ENCODE measurements around the gene CNTROB.

Gene CNTROB

DNA sequence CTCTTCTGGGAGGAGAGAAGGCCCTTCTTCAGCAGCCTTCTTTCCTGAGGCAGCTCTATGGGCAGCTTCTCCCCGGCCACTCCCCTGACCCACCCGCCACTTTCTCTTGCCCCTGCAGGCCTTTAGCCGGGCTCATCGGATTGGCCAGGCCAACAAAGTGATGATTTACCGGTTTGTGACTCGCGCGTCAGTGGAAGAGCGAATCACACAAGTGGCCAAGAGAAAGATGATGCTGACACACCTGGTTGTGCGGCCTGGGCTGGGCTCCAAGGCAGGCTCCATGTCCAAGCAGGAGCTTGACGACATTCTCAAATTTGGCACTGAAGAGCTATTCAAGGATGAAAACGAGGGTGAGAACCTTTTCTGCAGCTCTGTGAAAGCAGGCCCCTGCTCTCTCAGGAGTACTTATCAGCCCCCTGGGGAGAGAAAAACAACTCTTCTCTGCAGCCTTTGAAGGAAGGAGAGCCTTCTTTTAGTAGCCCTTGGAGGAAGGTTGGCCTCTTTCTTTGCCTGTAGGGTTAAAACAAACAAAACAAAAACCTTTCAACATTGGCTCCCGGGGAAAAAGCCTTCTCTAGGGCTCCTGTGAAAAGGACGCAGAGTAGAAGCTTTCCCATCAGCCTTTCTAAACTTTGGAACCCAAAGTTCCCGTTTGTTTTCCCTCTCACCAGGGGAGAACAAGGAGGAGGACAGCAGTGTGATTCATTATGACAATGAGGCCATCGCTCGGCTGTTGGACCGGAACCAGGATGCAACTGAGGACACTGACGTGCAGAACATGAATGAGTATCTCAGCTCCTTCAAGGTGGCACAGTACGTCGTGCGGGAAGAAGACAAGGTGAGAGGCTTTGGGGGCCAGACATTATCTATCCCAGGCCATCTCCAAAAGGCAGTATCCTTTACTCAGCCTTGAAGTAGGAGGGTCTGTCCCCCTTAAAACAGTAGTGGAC, 28.6 kb upstream of the CNTROB start:
- DNase-seq = no peak

GRCh38 chr17:7909089-7909488, 22.9 kb upstream of the CNTROB start:
- no peak for DNase-seq

DNA sequence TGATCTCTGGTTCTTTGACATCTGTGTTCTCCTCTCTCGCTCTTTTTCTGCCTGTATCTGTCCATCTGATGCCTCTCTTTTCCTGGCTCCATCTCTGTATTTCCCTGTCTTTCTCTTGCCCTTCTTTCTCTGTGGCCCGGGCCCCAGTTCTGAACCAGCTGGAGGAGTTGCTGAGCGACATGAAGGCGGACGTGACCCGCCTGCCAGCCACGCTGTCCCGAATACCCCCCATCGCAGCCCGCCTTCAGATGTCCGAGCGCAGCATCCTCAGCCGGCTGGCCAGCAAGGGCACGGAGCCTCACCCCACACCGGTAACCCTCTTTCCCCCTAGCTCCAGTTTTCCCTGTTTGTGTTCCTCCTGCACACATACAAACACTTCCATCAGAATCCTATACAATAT, 21.7 kb upstream of the CNTROB start:
- DNase-seq = no peak

GRCh38 chr17:7910711-7911110, 21.3 kb upstream of the CNTROB start:
- DNase-seq = no peak

- DNase-seq = no peak
Observed at GRCh38 chr17:7911116-7911515, 20.9 kb upstream of the CNTROB start.

DNA sequence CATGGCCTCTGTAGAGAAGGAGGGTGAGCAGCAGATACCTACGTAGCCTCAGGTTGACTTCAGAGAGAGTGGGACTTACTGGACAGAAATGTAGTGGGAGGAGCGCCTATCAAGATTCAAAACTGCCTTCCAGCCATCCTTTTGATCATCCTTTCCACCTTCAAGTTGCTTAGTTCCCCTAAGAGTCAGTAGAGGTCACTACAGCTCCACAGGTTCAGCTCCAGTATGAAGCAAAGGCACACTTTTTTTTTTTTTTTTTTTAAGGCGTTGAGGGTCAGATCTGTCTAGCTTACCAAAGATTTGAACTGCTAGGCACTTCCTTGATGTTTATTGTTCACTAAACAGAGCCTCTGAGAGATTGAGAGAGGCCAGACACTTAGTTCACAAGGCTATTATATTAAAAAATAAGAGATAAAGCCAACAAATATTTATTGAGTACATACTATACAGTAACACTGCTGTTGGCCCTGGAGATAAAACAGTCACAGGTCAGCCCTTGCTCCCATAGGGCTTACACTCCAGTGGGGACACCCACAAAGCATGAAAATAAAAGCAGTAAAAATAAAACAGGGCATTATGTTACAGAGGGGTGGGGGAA, 19.0 kb upstream of the CNTROB start:
- DNase-seq = no peak

DNA sequence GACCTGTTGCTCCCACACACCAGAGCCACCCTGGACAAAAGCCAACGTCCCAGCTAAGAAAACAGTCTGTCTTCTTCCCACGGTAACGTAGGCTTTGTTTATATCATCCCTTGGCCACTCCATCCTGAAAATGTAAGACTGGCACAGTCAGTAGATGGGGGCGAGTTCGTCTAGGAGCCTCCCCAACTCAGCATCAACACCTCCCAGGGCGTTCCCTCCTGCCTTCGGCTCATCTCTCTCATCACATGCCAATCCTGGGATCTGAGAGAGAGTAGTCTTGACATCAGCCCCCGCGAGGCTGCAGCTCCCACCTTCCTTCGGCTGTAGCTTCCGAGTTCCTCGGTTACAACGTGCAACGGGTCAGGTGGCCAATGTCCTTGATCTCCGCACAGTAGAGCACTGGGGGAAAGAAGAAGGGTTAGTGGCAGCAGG, 16.8 kb upstream of the CNTROB start:
- no peak for DNase-seq

GRCh38 chr17:7915611-7916384, 16.2 kb upstream of the CNTROB start, which contains the start of gene RNF227:
RNF227 (minus strand) TSS chr17:7916289; CDS start chr17:7916195, 94 bp downstream.
- DNase-seq = peak; percentile 92

DNA sequence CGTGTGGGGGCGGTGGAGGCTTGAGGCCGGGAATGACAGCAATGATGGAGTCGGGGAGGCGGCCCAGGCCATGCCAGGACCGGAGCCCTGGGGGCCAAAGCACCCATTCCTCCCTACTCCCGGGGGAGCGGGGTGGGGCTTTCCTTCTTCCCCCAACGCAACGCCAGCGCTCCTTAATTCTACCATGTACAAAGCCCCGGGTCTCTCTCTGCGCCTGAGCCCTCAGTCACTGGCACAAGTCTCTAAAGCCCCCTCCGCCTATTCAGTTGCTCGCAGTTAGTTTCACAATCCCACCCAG, 15.7 kb upstream of the CNTROB start:
- DNase-seq = no peak

- no peak for DNase-seq
Observed at GRCh38 chr17:7916808-7917207, 15.2 kb upstream of the CNTROB start.

DNA sequence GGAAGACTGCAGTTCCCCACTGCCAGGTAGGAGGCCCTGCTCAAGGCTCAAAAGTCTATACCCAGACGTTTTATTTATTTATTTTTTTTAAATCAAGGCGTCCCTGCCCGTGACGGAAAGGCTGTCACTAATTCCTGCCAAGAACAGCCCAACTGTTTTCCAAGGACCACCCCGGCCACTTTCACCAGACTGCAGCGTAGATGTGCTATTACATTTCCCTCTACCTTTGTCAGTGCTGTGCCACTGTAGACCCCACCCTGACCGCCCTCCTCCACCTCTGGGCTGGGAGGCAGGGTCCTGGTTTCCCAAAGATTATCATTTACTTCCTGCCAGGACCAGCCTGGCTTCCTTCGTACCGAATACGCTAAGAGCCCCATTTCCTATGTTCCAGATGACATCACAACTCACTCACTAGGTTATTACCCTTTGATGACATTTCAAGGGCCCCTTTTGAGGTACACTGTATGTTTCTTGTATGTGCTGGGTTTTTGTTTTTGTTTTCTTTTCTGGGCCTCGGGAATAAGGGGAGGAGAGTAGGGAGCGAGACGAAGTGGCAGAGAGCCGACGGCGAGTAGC, 9.6 kb upstream of the CNTROB start:
- DNase-seq = no peak

DNA sequence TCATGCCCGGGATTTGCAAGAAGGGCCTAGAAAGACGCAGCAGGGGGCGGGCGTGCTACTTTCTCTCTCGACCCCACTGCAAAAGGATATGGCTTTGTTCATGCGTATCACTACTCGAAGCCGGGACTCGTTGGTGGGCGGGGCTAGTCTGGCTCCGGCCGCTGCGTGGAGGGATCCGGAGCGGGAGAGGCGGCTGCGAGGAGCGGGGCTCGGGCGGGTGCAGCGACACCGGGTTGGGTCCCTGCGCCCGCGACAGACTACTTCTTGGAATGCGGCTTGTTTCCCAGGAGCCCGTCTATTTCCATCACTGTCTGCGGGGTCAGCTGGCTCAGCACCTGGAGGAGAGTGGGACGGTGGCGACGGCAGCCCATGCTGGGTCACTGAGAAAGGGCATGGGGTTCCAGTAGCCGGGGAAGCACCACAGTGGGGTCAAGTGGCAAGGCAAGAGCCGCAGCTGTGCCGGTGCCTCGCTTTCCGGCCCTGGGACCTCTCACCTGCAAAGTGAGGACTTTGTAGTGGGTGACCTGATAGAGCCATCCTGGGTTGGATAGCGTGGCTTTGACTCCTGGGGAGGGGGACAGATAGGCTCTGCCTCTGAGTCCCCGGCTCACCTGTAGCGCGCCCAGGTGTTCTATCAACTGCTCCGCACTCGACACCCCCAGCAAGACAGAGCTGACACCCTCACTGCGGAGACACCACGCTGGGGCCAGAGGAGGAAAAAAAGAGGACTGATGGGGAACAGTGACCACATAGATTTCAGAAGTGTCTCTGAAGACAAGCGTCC, 9.0 kb upstream of the CNTROB start:
- peak; percentile 86 for DNase-seq

GRCh38 chr17:7927596-7927995, 4.4 kb upstream of the CNTROB start:
- DNase-seq = no peak

DNA sequence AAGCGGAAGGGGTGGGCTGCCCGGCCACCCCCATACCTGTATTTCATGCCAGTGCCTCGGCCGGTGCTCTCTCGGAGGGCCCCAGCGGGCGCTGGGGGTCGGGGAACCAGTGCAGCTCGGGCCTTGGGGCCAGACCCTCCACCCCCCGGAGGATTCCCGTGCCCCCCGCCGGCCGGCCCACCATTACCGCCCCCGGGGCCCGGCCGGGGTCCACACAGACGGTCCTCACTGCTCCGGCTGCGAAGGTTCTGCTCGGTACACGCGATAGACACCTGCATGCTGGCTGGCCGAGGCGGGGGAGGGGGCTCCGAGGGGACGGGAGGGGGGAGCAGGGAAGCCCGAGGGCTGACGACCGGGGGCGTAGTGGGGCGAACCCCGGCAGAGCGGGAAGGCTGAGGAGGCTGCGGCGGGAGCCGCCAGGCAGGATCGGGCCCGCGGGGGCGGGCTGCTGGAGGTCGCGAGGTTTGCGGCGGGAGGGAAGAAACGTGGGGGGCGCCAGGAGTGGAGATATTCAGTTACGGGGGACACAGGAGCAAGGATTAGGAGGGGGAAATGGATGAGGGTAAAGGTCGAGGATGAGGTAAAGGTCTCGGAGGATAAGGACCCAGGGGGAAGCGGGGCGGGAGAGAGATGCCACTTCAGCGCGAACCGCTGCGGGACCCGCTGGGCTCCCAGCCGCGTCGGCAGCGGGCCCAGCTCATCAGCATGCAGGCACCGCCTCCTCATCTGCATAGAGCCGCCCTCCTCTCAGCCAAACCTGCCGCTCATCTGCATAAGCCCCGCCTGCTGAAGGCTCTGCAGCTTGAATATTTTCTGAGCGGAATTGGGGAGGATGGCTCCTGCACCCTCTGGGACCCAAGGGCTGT, 2.6 kb upstream of the CNTROB start, which contains the start of gene KCNAB3:
Gene KCNAB3 (minus strand): TSS at position 699 of the 866 bp plus-strand sequence. CDS start 421 bp downstream, at position 278.
- DNase-seq = peak; percentile 58

- DNase-seq = no peak
Observed at GRCh38 chr17:7930841-7931631, 970 bp upstream of the CNTROB start.

DNA sequence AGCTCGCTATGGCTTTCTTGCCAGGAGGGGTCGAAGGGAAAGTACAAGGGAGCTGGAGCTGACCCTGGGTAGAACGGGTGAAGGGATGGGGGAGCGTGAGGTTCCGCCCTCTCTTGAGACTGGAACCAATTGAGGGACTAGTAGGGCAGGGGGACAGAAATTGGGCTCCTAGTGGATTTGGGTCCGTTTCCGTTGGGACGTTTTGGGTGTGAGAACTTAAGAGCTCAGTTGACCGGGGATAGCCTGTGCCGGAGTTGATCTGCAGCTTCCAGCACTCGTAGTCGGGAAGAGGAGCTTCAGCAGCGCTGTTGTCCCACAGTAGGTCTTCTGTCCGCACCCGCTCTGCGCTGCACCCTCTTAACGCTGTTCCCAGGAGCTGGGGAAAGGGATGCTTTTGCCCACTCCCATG, 481 bp downstream of the CNTROB start:
- DNase-seq = peak; percentile 54

DNA sequence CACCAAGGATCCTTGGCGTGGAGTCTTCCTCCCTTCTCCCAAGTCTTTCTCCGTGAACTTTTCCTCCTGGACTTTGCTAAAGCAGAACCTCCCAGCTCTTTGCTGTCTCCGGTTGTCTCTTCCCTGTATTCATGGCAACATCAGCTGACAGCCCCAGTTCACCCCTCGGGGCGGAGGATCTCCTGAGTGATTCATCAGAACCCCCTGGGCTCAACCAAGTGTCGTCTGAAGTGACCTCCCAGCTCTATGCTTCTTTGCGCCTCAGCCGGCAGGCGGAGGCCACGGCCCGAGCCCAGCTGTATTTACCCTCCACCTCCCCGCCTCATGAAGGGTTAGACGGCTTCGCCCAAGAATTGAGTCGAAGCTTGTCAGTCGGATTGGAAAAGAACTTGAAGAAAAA, 943 bp downstream of the CNTROB start:
- peak; percentile 56 for DNase-seq

GRCh38 chr17:7935859-7936258, 3.9 kb downstream of the CNTROB start:
- no peak for DNase-seq

DNA sequence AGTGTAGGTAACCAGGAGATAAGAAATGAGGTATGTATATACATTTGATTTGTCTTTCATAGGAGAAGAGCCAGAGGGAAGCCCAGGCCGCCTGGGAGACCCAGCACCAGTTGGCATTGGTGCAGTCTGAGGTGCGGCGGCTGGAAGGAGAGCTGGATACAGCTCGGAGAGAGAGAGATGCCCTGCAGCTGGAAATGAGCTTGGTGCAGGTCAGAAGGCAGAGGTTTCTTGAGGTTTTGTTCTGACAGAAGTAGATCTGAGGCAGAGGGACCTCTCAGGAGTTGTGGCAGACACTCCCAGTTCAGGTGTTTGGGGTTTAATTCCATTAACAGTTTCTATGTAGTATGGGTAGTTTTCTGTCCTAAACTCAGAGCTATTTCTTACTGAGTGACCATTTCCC, 8.0 kb downstream of the CNTROB start:
- DNase-seq = no peak

- no peak for DNase-seq
Observed at GRCh38 chr17:7940743-7941142, 8.7 kb downstream of the CNTROB start.

All from stimulated activated CD8-positive, alpha-beta memory T cell treated with anti-CD3 and anti-CD28 coated beads, Interleukin-4, amount 100 ng/mL, for 48 hours (primary cell).